HG03280 (cell line): Measurements from ENCODE around the gene CHRNA9.

Source experiments
- ATAC-seq: cut with Tn5 transposase; IDR thresholded peaks from one replicate; pipeline ENCODE4 v1.9.1; 2021; ENCODE audit warnings: mild to moderate bottlenecking, moderate library complexity; ENCODE audit not compliant: unreplicated experiment

CHRNA9 gene

GRCh38 chr4:40308528-40309122, 26.5 kb upstream of the CHRNA9 start:
- ATAC-seq, result no peak

GRCh38 chr4:40309250-40309774, 25.8 kb upstream of the CHRNA9 start:
- peak; percentile 36 for ATAC-seq

GRCh38 chr4:40310225-40310624, 24.9 kb upstream of the CHRNA9 start:
- ATAC-seq, result no peak

GRCh38 chr4:40311811-40312346, 23.3 kb upstream of the CHRNA9 start:
- ATAC-seq, result no peak

GRCh38 chr4:40314951-40315350, 20.2 kb upstream of the CHRNA9 start:
- no peak for ATAC-seq

GRCh38 chr4:40316333-40316781, 18.8 kb upstream of the CHRNA9 start:
- no peak for ATAC-seq

- peak; percentile 61 for ATAC-seq
Observed at GRCh38 chr4:40316782-40317635, 18.1 kb upstream of the CHRNA9 start.

GRCh38 chr4:40317916-40318658, 17.0 kb upstream of the CHRNA9 start:
- ATAC-seq, result no peak

- no peak for ATAC-seq
Observed at GRCh38 chr4:40321574-40322275, 13.4 kb upstream of the CHRNA9 start.

GRCh38 chr4:40322811-40323210, 12.3 kb upstream of the CHRNA9 start:
- no peak for ATAC-seq

GRCh38 chr4:40323866-40324265, 11.3 kb upstream of the CHRNA9 start:
- ATAC-seq, result no peak

GRCh38 chr4:40325406-40326019, 9.6 kb upstream of the CHRNA9 start:
- ATAC-seq, result peak; percentile 93

GRCh38 chr4:40327340-40327739, 7.8 kb upstream of the CHRNA9 start:
- no peak for ATAC-seq

GRCh38 chr4:40328383-40328782, 6.8 kb upstream of the CHRNA9 start:
- ATAC-seq, result no peak

GRCh38 chr4:40329805-40330204, 5.3 kb upstream of the CHRNA9 start:
- ATAC-seq, result no peak

GRCh38 chr4:40330536-40330935, 4.6 kb upstream of the CHRNA9 start:
- no peak for ATAC-seq

- no peak for ATAC-seq
Observed at GRCh38 chr4:40331101-40331745, 3.9 kb upstream of the CHRNA9 start.

GRCh38 chr4:40331961-40332360, 3.2 kb upstream of the CHRNA9 start:
- no peak for ATAC-seq

- ATAC-seq, result no peak
Observed at GRCh38 chr4:40333921-40334352, 1.2 kb upstream of the CHRNA9 start.

- no peak for ATAC-seq
Observed at GRCh38 chr4:40335525-40335894, 377 bp downstream of the CHRNA9 start.
